GM19099 (cell line): ENCODE measurements around the gene RASGRF2.

ENCODE experiments used
- POLR2A ChIP-seq: IDR thresholded peaks from 3 replicates; pipeline ENCODE4 v1.6.1; 2011; ENCODE audit warnings: low read depth; ENCODE audit not compliant: insufficient read length; ENCODE audit errors: extremely low read depth

Gene RASGRF2

GRCh38 chr5:81245871-81246235, 285.7 kb downstream of the RASGRF2 start:
- no peak for TF ChIP-seq POLR2A

- TF ChIP-seq POLR2A: no peak
These were observed 286.5 kb downstream of the RASGRF2 start for GRCh38 chr5:81246697-81247096.

GRCh38 chr5:81247441-81247972, 287.3 kb downstream of the RASGRF2 start:
- TF ChIP-seq POLR2A: no peak

GRCh38 chr5:81249240-81249639, 289.1 kb downstream of the RASGRF2 start:
- no peak for TF ChIP-seq POLR2A

- TF ChIP-seq POLR2A: no peak
These were observed 289.8 kb downstream of the RASGRF2 start for GRCh38 chr5:81250004-81250403.

- no peak for TF ChIP-seq POLR2A
These were observed 291.8 kb downstream of the RASGRF2 start for GRCh38 chr5:81251922-81252321.

- no peak for TF ChIP-seq POLR2A
These were observed 292.7 kb downstream of the RASGRF2 start for GRCh38 chr5:81252904-81253303.

- TF ChIP-seq POLR2A: no peak
These were observed 293.7 kb downstream of the RASGRF2 start for GRCh38 chr5:81253875-81254274.

GRCh38 chr5:81254886-81255559, 294.9 kb downstream of the RASGRF2 start:
- TF ChIP-seq POLR2A: no peak

GRCh38 chr5:81256766-81257165, 296.6 kb downstream of the RASGRF2 start:
- no peak for TF ChIP-seq POLR2A

- TF ChIP-seq POLR2A: no peak
These were observed 304.9 kb downstream of the RASGRF2 start for GRCh38 chr5:81265101-81265500.

- no peak for TF ChIP-seq POLR2A
These were observed 308.5 kb downstream of the RASGRF2 start for GRCh38 chr5:81268521-81269196.

- TF ChIP-seq POLR2A: no peak
These were observed 309.7 kb downstream of the RASGRF2 start for GRCh38 chr5:81269751-81270393.
